Measurements from ENCODE around the gene NDUFC2. TPM values are rescaled to one million over a fixed set of nuclear protein-coding genes. Genes with fewer than 3 reads are reported as not detected.

NDUFC2 gene
- polyA plus RNA-seq, 1 donor from 2014 or later: 269 TPM

- no peak overlapping the region for H3K4me3 ChIP-seq (ENCODE audit: low read length)
- no peaks in the 10 kb centered on the region for H3K27me3 ChIP-seq (ENCODE audit: insufficient read depth, low read depth, low read length)
- H2AFZ ChIP-seq (ENCODE audit: low read depth, low read length): no peak overlapping the region
- no peaks in the 10 kb centered on the region for H3K9me2 ChIP-seq (ENCODE audit: insufficient read depth, low read length)
- H3K9me3 ChIP-seq (ENCODE audit: low read length): no peaks in the 10 kb centered on the region
- no peaks in the 10 kb centered on the region for H3F3A ChIP-seq (ENCODE audit: insufficient read depth, low read length, poor library complexity, severe bottlenecking)
- no peaks in the 10 kb centered on the region for H4K20me1 ChIP-seq (ENCODE audit: insufficient read depth)
- H3K79me2 ChIP-seq (replicated peaks; ENCODE audit: insufficient read depth, low read length): no peaks in the 10 kb centered on the region
- no peak for TF ChIP-seq POLR2AphosphoS5 (IDR thresholded peaks at IDR 0.05)
- TF ChIP-seq CTCF (IDR thresholded peaks at IDR 0.05; ENCODE audit: poor library complexity, severe bottlenecking): no peak
- no peak for TF ChIP-seq RAD21 (conservative IDR thresholded peaks at IDR 0.05)
- TF ChIP-seq MXI1 (conservative IDR thresholded peaks at IDR 0.05; ENCODE audit: poor library complexity, severe bottlenecking): no peak
- TF ChIP-seq EZH2 (IDR thresholded peaks at IDR 0.05; ENCODE audit: borderline replicate concordance, insufficient read depth, low read length, poor library complexity, severe bottlenecking): no peak
- no peak for TF ChIP-seq EP300 (conservative IDR thresholded peaks at IDR 0.05; ENCODE audit: poor library complexity, severe bottlenecking)
- no peak for TF ChIP-seq SMC3 (conservative IDR thresholded peaks at IDR 0.05; ENCODE audit: poor library complexity)
- no peak for TF ChIP-seq REST (IDR thresholded peaks at IDR 0.05; ENCODE audit: borderline replicate concordance)
- TF ChIP-seq TAF1 (IDR thresholded peaks at IDR 0.05; ENCODE audit: low read depth): no peak
- no peak overlapping the region for H3K4me2 ChIP-seq (ENCODE audit: low read length)
- peaks cover 6% of the 10 kb centered on the region for H3K36me3 ChIP-seq (ENCODE audit: insufficient read depth, low read length)
- H3K9ac ChIP-seq (ENCODE audit: low read length): no peak overlapping the region
- no peak overlapping the region for H3K27ac ChIP-seq (ENCODE audit: low read length)
Measured at GRCh38 chr11:78067704-78068103, 12.0 kb downstream of the NDUFC2 start.

GRCh38 chr11:78066471-78066870 lies 13.2 kb downstream of the NDUFC2 start:
- no peaks in the 10 kb centered on the region for H3K9me2 ChIP-seq (ENCODE audit: insufficient read depth, low read length)
- no peaks in the 10 kb centered on the region for H3K27me3 ChIP-seq (ENCODE audit: insufficient read depth, low read depth, low read length)
- H3K4me2 ChIP-seq (ENCODE audit: low read length): no peak overlapping the region
- H3F3A ChIP-seq (ENCODE audit: insufficient read depth, low read length, poor library complexity, severe bottlenecking): no peaks in the 10 kb centered on the region
- H3K27ac ChIP-seq (ENCODE audit: low read length): no peak overlapping the region
- H3K79me2 ChIP-seq (replicated peaks; ENCODE audit: insufficient read depth, low read length): no peaks in the 10 kb centered on the region
- no peaks in the 10 kb centered on the region for H3K9me3 ChIP-seq (ENCODE audit: low read length)
- no peaks in the 10 kb centered on the region for H4K20me1 ChIP-seq (ENCODE audit: insufficient read depth)
- no peak overlapping the region for H2AFZ ChIP-seq (ENCODE audit: low read depth, low read length)
- no peak overlapping the region for H3K4me3 ChIP-seq (ENCODE audit: low read length)
- H3K9ac ChIP-seq (ENCODE audit: low read length): no peak overlapping the region
- peaks cover 6% of the 10 kb centered on the region for H3K36me3 ChIP-seq (ENCODE audit: insufficient read depth, low read length)
- no peak for TF ChIP-seq EP300 (conservative IDR thresholded peaks at IDR 0.05; ENCODE audit: poor library complexity, severe bottlenecking)
- TF ChIP-seq TAF1 (IDR thresholded peaks at IDR 0.05; ENCODE audit: low read depth): no peak
- no peak for TF ChIP-seq MXI1 (conservative IDR thresholded peaks at IDR 0.05; ENCODE audit: poor library complexity, severe bottlenecking)
- no peak for TF ChIP-seq SMC3 (conservative IDR thresholded peaks at IDR 0.05; ENCODE audit: poor library complexity)
- no peak for TF ChIP-seq RAD21 (conservative IDR thresholded peaks at IDR 0.05)
- no peak for TF ChIP-seq CTCF (IDR thresholded peaks at IDR 0.05; ENCODE audit: poor library complexity, severe bottlenecking)
- no peak for TF ChIP-seq EZH2 (IDR thresholded peaks at IDR 0.05; ENCODE audit: borderline replicate concordance, insufficient read depth, low read length, poor library complexity, severe bottlenecking)
- TF ChIP-seq REST (IDR thresholded peaks at IDR 0.05; ENCODE audit: borderline replicate concordance): no peak
- TF ChIP-seq POLR2AphosphoS5 (IDR thresholded peaks at IDR 0.05): no peak
